Endothelial cell of umbilical vein (primary cell): ENCODE data around the gene UNC5B. TPM values are rescaled to one million over a fixed set of nuclear protein-coding genes. Genes with fewer than 3 reads are reported as not detected.

Experiments
- BruUV-seq: library from RNA; stranded (reverse); fragments of 400-500 nt; replicated peaks from 2 replicates; lab custom pipeline; 2021; lab: Mats Ljungman, UMichigan
- CTCF ChIA-PET: fragments of 300-600, 350-600 bp; sonication (Branson Sonifier 250); formaldehyde crosslinking; loops from one replicate; lab custom pipeline; 2021; ENCODE audit warnings: antibody characterized with exemption, inconsistent platforms; lab: Charles Lee
- POLR2A ChIA-PET: fragments of 300-600, 350-600 bp; sonication (Branson Sonifier 250); formaldehyde crosslinking; loops from one replicate; lab custom pipeline; 2021; ENCODE audit warnings: antibody characterized with exemption, inconsistent platforms; lab: Charles Lee
- DNase-seq: peaks from one replicate; pipeline ENCODE4 v3.0.0-alpha.2; 2011; ENCODE audit warnings: low read depth, low spot score
- FAIRE-seq: peaks from 2 replicates; lab custom pipeline; 2011; peaks lifted over from hg19 to GRCh38; lab: Jason Lieb, UNC
- H2AFZ ChIP-seq: 2 replicates; pipeline ENCODE4 v1.6.0; 2012; ENCODE audit warnings: low read depth, low read length, control low read depth, inconsistent platforms
- H3K27ac ChIP-seq: 2 replicates; pipeline ENCODE4 v1.5.1; 2011; ENCODE audit warnings: low read depth, mild to moderate bottlenecking, control low read depth, low read length, moderate library complexity; ENCODE audit not compliant: insufficient read depth
- H3K27me3 ChIP-seq, 2 experiments: 2 replicates each; pipeline versions ENCODE4 v1.6.0 to v1.6.1; 2011; ENCODE audit warnings: low read length in 2 of 2, mixed read lengths in 1 of 2; ENCODE audit not compliant: control insufficient read depth in 2 of 2, insufficient read depth in 2 of 2
- H3K36me3 ChIP-seq, 2 experiments: 2 replicates in 1 of 2; 3 replicates in 1 of 2; pipeline ENCODE4 v1.5.1; 2011; ENCODE audit warnings: low read length in 2 of 2, mild to moderate bottlenecking in 1 of 2, moderate library complexity in 1 of 2; ENCODE audit not compliant: control insufficient read depth in 2 of 2, insufficient read depth in 2 of 2; ENCODE audit errors: extremely low read depth in 1 of 2
- H3K4me1 ChIP-seq: 3 replicates; pipeline ENCODE4 v1.5.1; 2011; ENCODE audit warnings: mild to moderate bottlenecking, low read length; ENCODE audit not compliant: control insufficient read depth, insufficient read depth; ENCODE audit errors: extremely low read depth
- H3K4me2 ChIP-seq: 2 replicates; pipeline ENCODE4 v1.6.1; 2011; ENCODE audit warnings: low read length, control low read depth, mixed read lengths; ENCODE audit not compliant: insufficient read depth
- H3K4me3 ChIP-seq, 3 experiments: fragments of 200-600 bp in 1 of 3; sonication (generic), shearing (Covaris generic) in 1 of 3; replicated peaks in 1 of 3; 2 replicates each; pipeline ENCODE4 v1.5.1; 2011 to 2016; ENCODE audit warnings: control low read depth in 3 of 3, low read length in 3 of 3, mild to moderate bottlenecking in 2 of 3, inconsistent platforms in 1 of 3, low read depth in 1 of 3, moderate library complexity in 1 of 3; ENCODE audit not compliant: insufficient read depth in 1 of 3
- H3K79me2 ChIP-seq: 2 replicates; pipeline ENCODE4 v1.6.0; 2012; ENCODE audit warnings: low read length, inconsistent platforms; ENCODE audit not compliant: control insufficient read depth, insufficient read depth
- H3K9ac ChIP-seq: replicated peaks from 2 replicates; pipeline ENCODE3; 2011; ENCODE audit warnings: low read length, control low read depth; ENCODE audit not compliant: insufficient read depth; ENCODE audit errors: extremely low read depth
- H3K9me1 ChIP-seq: replicated peaks from 3 replicates; pipeline ENCODE4 v1.6.0; 2011; ENCODE audit warnings: mild to moderate bottlenecking, low read length; ENCODE audit not compliant: control insufficient read depth, insufficient read depth; ENCODE audit errors: extremely low read depth
- H3K9me3 ChIP-seq: replicated peaks from 2 replicates; pipeline ENCODE4 v1.5.1; 2012; ENCODE audit warnings: low read length, inconsistent platforms; ENCODE audit not compliant: control insufficient read depth, insufficient read depth
- H4K20me1 ChIP-seq: replicated peaks from 2 replicates; pipeline ENCODE3; 2011; ENCODE audit warnings: mild to moderate bottlenecking, low read length; ENCODE audit not compliant: control insufficient read depth, insufficient read depth; ENCODE audit errors: extremely low read depth
- CTCF ChIP-seq, 2 donors: IDR thresholded peaks; 1 replicate in 1 of 2; 2 replicates in 1 of 2; pipeline ENCODE4 v1.5.1; 2011; ENCODE audit warnings: low read length in 2 of 2, mild to moderate bottlenecking in 2 of 2, moderate library complexity in 2 of 2, control low read depth in 1 of 2, inconsistent platforms in 1 of 2, low read depth in 1 of 2; ENCODE audit not compliant: insufficient read depth in 1 of 2; ENCODE audit errors: extremely low read depth in 1 of 2
- EZH2 ChIP-seq: IDR thresholded peaks from 2 replicates; pipeline ENCODE4 v1.6.1; 2012; ENCODE audit warnings: borderline replicate concordance, low read depth, mild to moderate bottlenecking, moderate library complexity, low read length, inconsistent platforms; ENCODE audit not compliant: severe bottlenecking
- FOS ChIP-seq: IDR thresholded peaks from 2 replicates; pipeline ENCODE4 v1.6.1; 2011; ENCODE audit warnings: mild to moderate bottlenecking, low read length, moderate library complexity, borderline replicate concordance; ENCODE audit not compliant: insufficient read depth
- GATA2 ChIP-seq: IDR thresholded peaks from 2 replicates; pipeline ENCODE4 v1.7.0; 2011; ENCODE audit warnings: low read depth, mild to moderate bottlenecking, moderate library complexity, mixed read lengths, low read length; ENCODE audit not compliant: insufficient read length, insufficient read depth
- JUN ChIP-seq: IDR thresholded peaks from 2 replicates; pipeline ENCODE4 v1.6.1; 2011; ENCODE audit warnings: borderline replicate concordance, low read depth; ENCODE audit not compliant: insufficient read length, insufficient read depth
- MYC ChIP-seq: IDR thresholded peaks from one replicate; pipeline ENCODE4 v1.6.1; 2011; ENCODE audit warnings: mild to moderate bottlenecking, low read depth, low read length
- POLR2A ChIP-seq: IDR thresholded peaks from 2 replicates; pipeline ENCODE4 v1.6.1; 2012; ENCODE audit warnings: low read depth, mild to moderate bottlenecking, control low read depth, low read length
- POLR2AphosphoS5 ChIP-seq: IDR thresholded peaks from 2 replicates; pipeline ENCODE4 v1.6.1; 2012; ENCODE audit warnings: low read depth, mild to moderate bottlenecking, control low read depth, low read length, moderate library complexity; ENCODE audit not compliant: insufficient read depth
- dilution Hi-C: fragments of 300-500 bp; cut with MboI; formaldehyde crosslinking; loops from one replicate; pipeline ENCODE4 v1.15.0; 2019; ENCODE audit warnings: low sequenced_read_pairs; ENCODE audit not compliant: extremely low pct_ligation_motif_present
- intact Hi-C: fragments of 100-400 bp; cut with micrococcal nuclease; formaldehyde crosslinking; loops from one replicate; pipeline ENCODE4 v1.10.0; 2022
- polyA plus RNA-seq, 4 experiments: library from polyadenylated mRNA; depleted of rRNA in 3 of 4; stranded (reverse) in 3 of 4; unstranded in 1 of 4; fragments of >200 nt; gene quantifications; 2 replicates each; pipeline versions ENCODE4 v1.2.1 to v1.2.3, GENCODE V29; 2011 to 2012; ENCODE audit warnings: missing spikeins in 1 of 4
- total RNA-seq: library from RNA; stranded (reverse); gene quantifications from 2 replicates; pipeline ENCODE4 v1.2.3, GENCODE V29; 2021
- TF ChIP-seq, protein P1 (sequence below): IDR thresholded peaks from 2 replicates; pipeline ENCODE4 v1.6.1; 2011; ENCODE audit not compliant: insufficient read depth, insufficient read length

UNC5B gene
- total and polyA plus RNA-seq, 2 donors (not counting 3 experiments of a cell fraction or from before 2014, with no cell fraction given), result 0.39 to 2.5 TPM

- H3K36me3 ChIP-seq, result no peaks in the 10 kb centered on the region
- dilution Hi-C loops (no loop called here), intact Hi-C loops (no loop called here)
- no peak overlapping the region for H3K27ac ChIP-seq
- H3K9ac ChIP-seq, result no peak overlapping the region
- no peaks in the 10 kb centered on the region for H4K20me1 ChIP-seq
- H3K4me3 ChIP-seq, result no peak overlapping the region
- no peaks in the 10 kb centered on the region for H3K9me3 ChIP-seq
- H3K4me1 ChIP-seq, result no peaks in the 10 kb centered on the region
- no peak overlapping the region for H3K4me2 ChIP-seq
- CTCF ChIA-PET, result no interaction called here
- TF ChIP-seq, protein P1, sequence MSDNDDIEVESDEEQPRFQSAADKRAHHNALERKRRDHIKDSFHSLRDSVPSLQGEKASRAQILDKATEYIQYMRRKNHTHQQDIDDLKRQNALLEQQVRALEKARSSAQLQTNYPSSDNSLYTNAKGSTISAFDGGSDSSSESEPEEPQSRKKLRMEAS, result no peak
- TF ChIP-seq JUN (no peak), POLR2A (no peak), GATA2 (no peak), POLR2AphosphoS5 (no peak), CTCF (IDR thresholded peaks at IDR 0.05; ENCODE audit: extremely low read depth in 1 of 2, insufficient read depth in 1 of 2, low read depth in 1 of 2, low read length in 2 of 2) (no peak), EZH2 (no peak), MYC (no peak), FOS (no peak)
- POLR2A ChIA-PET, result no interaction called here
- no peaks in the 10 kb centered on the region for H3K27me3 ChIP-seq
- H3K79me2 ChIP-seq, result no peaks in the 10 kb centered on the region
- FAIRE-seq (no peak), DNase-seq (no peak)
- BruUV-seq, result no TSS peak
- no peak overlapping the region for H2AFZ ChIP-seq
- H3K9me1 ChIP-seq, result no peaks in the 10 kb centered on the region
Observed at GRCh38 chr10:71294856-71295255, 82.5 kb downstream of the UNC5B start.
